MM.1S (cell line): ENCODE data around the gene SCPEP1.
"Not testable (repeated sequence)": the region's sequence is repeated elsewhere in the genome, so short reads cannot be mapped to it uniquely, and the experiment has no call there.

Experiments used
- CTCF ChIP-seq: fragments of 300-600 bp; sonication (generic); IDR thresholded peaks from 2 replicates; pipeline ENCODE4 v1.5.1; 2016; ENCODE audit warnings: antibody characterized with exemption, low read length, mixed read lengths
- EZH2 ChIP-seq: fragments of 300-600 bp; sonication (generic); optimal IDR thresholded peaks from 2 replicates; pipeline ENCODE3; 2017; ENCODE audit warnings: low read depth, mild to moderate bottlenecking, antibody characterized with exemption, low read length, mixed read lengths
- EZH2phosphoT487 ChIP-seq: fragments of 300-600 bp; sonication (generic); IDR thresholded peaks from 2 replicates; pipeline ENCODE4 v1.6.1; 2018; ENCODE audit warnings: antibody characterized with exemption, low read length

GRCh38 chr17:56938206-56938605, 39.7 kb upstream of the SCPEP1 start:
- TF ChIP-seq CTCF, EZH2, EZH2phosphoT487: not testable (repeated sequence)
